Adipocyte (in vitro differentiated cells): ENCODE results near the gene NDUFAF2.

Source experiments
- DNase-seq: peaks from one replicate; pipeline ENCODE4 v3.0.0-alpha.2; 2015; ENCODE audit warnings: low read depth
- H3K27me3 ChIP-seq: replicated peaks from 2 replicates; pipeline ENCODE4 v1.7.0; 2013; ENCODE audit warnings: mild to moderate bottlenecking, low read length, moderate library complexity; ENCODE audit not compliant: control insufficient read depth, insufficient read depth
- H3K36me3 ChIP-seq: 2 replicates; pipeline ENCODE4 v1.7.0; 2013; ENCODE audit warnings: low read length, mild to moderate bottlenecking, moderate library complexity; ENCODE audit not compliant: control insufficient read depth, insufficient read depth, severe bottlenecking
- H3K4me1 ChIP-seq: 2 replicates; pipeline ENCODE4 v1.7.0; 2013; ENCODE audit warnings: mild to moderate bottlenecking, low read length, moderate library complexity; ENCODE audit not compliant: control insufficient read depth, insufficient read depth
- H3K4me3 ChIP-seq: 2 replicates; pipeline ENCODE4 v1.7.0; 2013; ENCODE audit warnings: mild to moderate bottlenecking, low read length, moderate library complexity
- H3K9ac ChIP-seq: 2 replicates; pipeline ENCODE4 v1.7.0; 2013; ENCODE audit warnings: mild to moderate bottlenecking, low read length, moderate library complexity
- H3K9me3 ChIP-seq: 2 replicates; pipeline ENCODE4 v1.7.0; 2013; ENCODE audit warnings: mild to moderate bottlenecking, low read length, moderate library complexity; ENCODE audit not compliant: control insufficient read depth

NDUFAF2 gene, protein sequence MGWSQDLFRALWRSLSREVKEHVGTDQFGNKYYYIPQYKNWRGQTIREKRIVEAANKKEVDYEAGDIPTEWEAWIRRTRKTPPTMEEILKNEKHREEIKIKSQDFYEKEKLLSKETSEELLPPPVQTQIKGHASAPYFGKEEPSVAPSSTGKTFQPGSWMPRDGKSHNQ

GRCh38 chr5:60944904-60945812 lies at the start of gene NDUFAF2, which contains the start of gene ERCC8:
NDUFAF2 (plus strand) TSS chr5:60945205; CDS start chr5:60945256, 51 bp downstream.
ERCC8 (minus strand) TSS chr5:60945070; CDS start chr5:60945008, 62 bp downstream.
- peak within 1 kb of the TSS; percentile 99 for H3K4me3 ChIP-seq
- H3K27me3 ChIP-seq = no peaks in the 10 kb centered on the region
- peak within 1 kb of the TSS; percentile 94 for H3K9ac ChIP-seq
- DNase-seq = peak; percentile 97
- H3K4me1 ChIP-seq = peaks cover 23% of the 10 kb centered on the region
- peaks cover 2% of the 10 kb centered on the region for H3K36me3 ChIP-seq
- H3K9me3 ChIP-seq = no peaks in the 10 kb centered on the region

DNA sequence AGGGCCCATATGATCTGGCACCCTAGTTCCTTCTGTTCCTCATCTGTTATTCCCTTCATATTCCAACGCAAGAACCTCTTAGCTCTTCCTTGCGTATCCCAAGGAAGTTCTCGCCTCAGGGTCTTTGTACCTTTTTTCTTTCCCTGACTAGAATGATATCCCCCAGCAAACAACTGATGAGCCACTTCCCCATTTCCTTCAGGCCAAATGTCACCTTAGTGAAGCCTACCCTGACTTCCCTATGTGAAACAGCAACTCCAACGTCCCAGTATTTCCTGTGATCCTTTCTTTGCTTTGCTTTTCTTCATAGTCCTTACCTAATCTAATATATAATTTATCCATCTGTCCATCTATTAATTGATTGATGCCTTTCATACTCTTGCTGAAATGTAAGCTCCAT lies 48.0 kb upstream of the NDUFAF2 start:
- no peaks in the 10 kb centered on the region for H3K27me3 ChIP-seq
- H3K4me3 ChIP-seq = no peak overlapping the region
- DNase-seq = no peak
- H3K4me1 ChIP-seq = no peaks in the 10 kb centered on the region
- H3K9me3 ChIP-seq = no peaks in the 10 kb centered on the region
- no peak overlapping the region for H3K9ac ChIP-seq
- H3K36me3 ChIP-seq = peaks cover 55% of the 10 kb centered on the region

DNA sequence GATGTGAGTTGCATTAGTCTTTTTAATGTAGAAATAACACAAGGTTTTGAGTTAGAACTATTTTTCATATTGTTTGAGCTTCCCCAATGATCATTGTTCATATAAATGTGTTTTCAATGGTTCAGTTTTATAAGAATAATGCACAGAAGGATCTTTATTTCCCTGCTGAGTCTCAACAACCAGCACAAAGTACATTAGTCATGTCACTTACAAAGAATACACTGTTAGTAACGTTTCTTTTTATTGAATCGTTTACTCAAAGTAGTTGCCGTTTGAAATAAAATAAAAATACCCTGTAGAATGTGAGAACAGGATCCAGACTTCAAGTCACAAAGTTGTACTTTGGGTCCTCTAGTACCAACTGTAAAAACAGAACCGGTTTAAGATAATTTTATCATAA lies 41.6 kb upstream of the NDUFAF2 start:
- H3K36me3 ChIP-seq = peaks cover 8% of the 10 kb centered on the region
- DNase-seq = no peak

GRCh38 chr5:60916646-60917045 lies 28.4 kb upstream of the NDUFAF2 start:
- Histone ChIP-seq H3K4me3 (no peak overlapping the region), H3K27me3 (no peaks in the 10 kb centered on the region), H3K9ac (no peak overlapping the region), H3K4me1 (no peaks in the 10 kb centered on the region), H3K9me3 (no peaks in the 10 kb centered on the region), H3K36me3 (peaks cover 24% of the 10 kb centered on the region)
- peak; percentile 40 for DNase-seq

More for the DNA sequence above, 41.6 kb upstream of the NDUFAF2 start:
- Histone ChIP-seq H3K27me3 (no peaks in the 10 kb centered on the region), H3K9ac (no peak overlapping the region), H3K4me1 (no peaks in the 10 kb centered on the region), H3K4me3 (no peak overlapping the region), H3K9me3 (no peaks in the 10 kb centered on the region)

GRCh38 chr5:60918466-60918865 lies 26.5 kb upstream of the NDUFAF2 start:
- peaks cover 27% of the 10 kb centered on the region for H3K36me3 ChIP-seq
- H3K4me1 ChIP-seq = no peaks in the 10 kb centered on the region
- H3K9me3 ChIP-seq = no peaks in the 10 kb centered on the region
- no peak for DNase-seq
- no peak overlapping the region for H3K9ac ChIP-seq
- no peak overlapping the region for H3K4me3 ChIP-seq
- H3K27me3 ChIP-seq = no peaks in the 10 kb centered on the region

DNA sequence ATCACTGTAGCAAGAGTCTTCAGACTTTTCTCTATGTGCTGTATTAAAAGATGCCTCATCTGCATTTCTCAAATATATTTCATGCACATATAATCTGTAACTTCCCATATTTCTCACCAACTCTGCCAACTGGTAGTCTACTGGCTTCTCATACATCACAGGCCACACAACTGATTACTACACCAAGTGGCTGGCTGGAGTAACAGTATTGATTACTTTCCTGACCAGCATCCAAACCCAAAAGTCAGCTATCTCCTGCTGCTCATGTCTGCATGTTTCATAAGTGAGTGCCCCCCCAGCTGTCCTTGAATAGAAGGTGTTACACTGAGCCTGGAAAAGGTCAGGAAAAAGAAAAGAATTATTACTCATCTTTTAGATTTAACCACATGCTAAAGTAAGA lies 17.6 kb upstream of the NDUFAF2 start:
- Histone ChIP-seq H3K4me3 (no peak overlapping the region), H3K9ac (no peak overlapping the region)

GRCh38 chr5:60929024-60929423 lies 16.0 kb upstream of the NDUFAF2 start:
- peaks cover 25% of the 10 kb centered on the region for H3K36me3 ChIP-seq
- no peak overlapping the region for H3K4me3 ChIP-seq
- no peak overlapping the region for H3K9ac ChIP-seq
- no peaks in the 10 kb centered on the region for H3K4me1 ChIP-seq
- no peaks in the 10 kb centered on the region for H3K27me3 ChIP-seq
- peak; percentile 16 for DNase-seq
- H3K9me3 ChIP-seq = no peaks in the 10 kb centered on the region

More for the DNA sequence above, 17.6 kb upstream of the NDUFAF2 start:
- DNase-seq = no peak
- Histone ChIP-seq H3K36me3 (peaks cover 26% of the 10 kb centered on the region), H3K9me3 (no peaks in the 10 kb centered on the region), H3K27me3 (no peaks in the 10 kb centered on the region), H3K4me1 (no peaks in the 10 kb centered on the region)

GRCh38 chr5:60943624-60944023 lies 1.4 kb upstream of the NDUFAF2 start:
- peak overlapping the region; percentile 99 for H3K4me3 ChIP-seq

GRCh38 chr5:60945813-60946187 lies 795 bp downstream of the NDUFAF2 start:
- peak; percentile 74 for DNase-seq
- H3K9me3 ChIP-seq = no peaks in the 10 kb centered on the region

More at GRCh38 chr5:60943624-60944023, 1.4 kb upstream of the NDUFAF2 start:
- no peak overlapping the region for H3K9ac ChIP-seq
- DNase-seq = no peak
- peaks cover 2% of the 10 kb centered on the region for H3K36me3 ChIP-seq
- no peaks in the 10 kb centered on the region for H3K9me3 ChIP-seq
- peaks cover 23% of the 10 kb centered on the region for H3K4me1 ChIP-seq
- no peaks in the 10 kb centered on the region for H3K27me3 ChIP-seq

DNA sequence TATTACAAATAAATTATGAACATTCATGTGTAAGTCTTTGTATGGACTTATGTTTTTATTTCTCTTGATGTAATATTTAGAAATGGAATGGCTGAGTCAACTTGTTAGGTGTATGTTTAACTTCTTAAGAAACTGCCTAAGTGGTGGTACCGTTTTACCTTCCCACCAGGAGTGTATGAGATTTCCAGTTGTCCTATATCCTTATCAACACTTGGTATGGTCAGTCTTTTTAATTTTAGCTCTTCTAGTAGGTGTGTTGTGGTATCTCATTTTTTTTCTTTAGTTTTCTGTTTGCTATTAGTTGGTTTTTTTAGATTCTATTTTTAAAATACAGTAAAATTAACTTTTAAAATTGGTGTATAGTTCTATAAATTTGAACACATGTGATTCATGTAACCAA lies 3.7 kb downstream of the NDUFAF2 start:
- Histone ChIP-seq H3K27me3 (no peaks in the 10 kb centered on the region), H3K4me3 (no peak overlapping the region), H3K9me3 (no peaks in the 10 kb centered on the region), H3K4me1 (peaks cover 18% of the 10 kb centered on the region), H3K9ac (no peak overlapping the region), H3K36me3 (no peaks in the 10 kb centered on the region)
- DNase-seq = no peak

More at GRCh38 chr5:60945813-60946187, 795 bp downstream of the NDUFAF2 start:
- Histone ChIP-seq H3K4me3 (peak overlapping the region; percentile 99), H3K36me3 (peaks cover 2% of the 10 kb centered on the region), H3K9ac (peak overlapping the region; percentile 94), H3K4me1 (peaks cover 23% of the 10 kb centered on the region), H3K27me3 (no peaks in the 10 kb centered on the region)

- no peak overlapping the region for H3K9ac ChIP-seq
- DNase-seq = no peak
- peaks cover 6% of the 10 kb centered on the region for H3K9me3 ChIP-seq
- H3K4me1 ChIP-seq = peaks cover 8% of the 10 kb centered on the region
- H3K27me3 ChIP-seq = no peaks in the 10 kb centered on the region
- H3K36me3 ChIP-seq = no peaks in the 10 kb centered on the region
- H3K4me3 ChIP-seq = no peak overlapping the region
Observed at GRCh38 chr5:60955239-60955638, 10.2 kb downstream of the NDUFAF2 start.
